PC-9 (cell line): ENCODE measurements around the gene CUL3.

ENCODE experiments used
- EZH2 ChIP-seq: fragments of 200-600 bp; sonication (generic); IDR thresholded peaks from 2 replicates; pipeline ENCODE4 v1.8.0; 2017; ENCODE audit warnings: antibody characterized with exemption, low read depth
- TF ChIP-seq, protein P1 (sequence below): fragments of 200-600 bp; sonication (generic); conservative IDR thresholded peaks from 2 replicates; pipeline ENCODE4 v1.6.1; 2017; ENCODE audit warnings: mixed run types, antibody characterized with exemption, mild to moderate bottlenecking, moderate library complexity

DNA sequence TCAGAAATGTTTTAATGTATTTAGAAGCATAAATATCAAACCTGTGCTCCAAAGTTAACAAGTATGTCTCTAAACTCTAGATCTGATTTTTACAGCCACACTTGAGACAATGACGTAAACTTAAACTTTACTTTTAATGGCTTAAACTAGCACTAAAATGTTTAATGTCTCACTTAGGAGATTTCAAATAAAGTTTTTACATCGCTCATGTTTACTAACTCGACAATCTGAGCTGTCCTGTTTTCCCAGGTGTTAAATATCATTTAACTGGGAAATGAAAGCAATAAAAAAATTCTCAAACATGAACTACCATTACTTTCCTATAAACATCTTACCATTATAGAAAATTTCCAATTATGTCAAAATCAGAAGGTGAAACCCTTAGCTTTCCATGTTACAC, 113.0 kb downstream of the CUL3 start:
- TF ChIP-seq, protein P1, sequence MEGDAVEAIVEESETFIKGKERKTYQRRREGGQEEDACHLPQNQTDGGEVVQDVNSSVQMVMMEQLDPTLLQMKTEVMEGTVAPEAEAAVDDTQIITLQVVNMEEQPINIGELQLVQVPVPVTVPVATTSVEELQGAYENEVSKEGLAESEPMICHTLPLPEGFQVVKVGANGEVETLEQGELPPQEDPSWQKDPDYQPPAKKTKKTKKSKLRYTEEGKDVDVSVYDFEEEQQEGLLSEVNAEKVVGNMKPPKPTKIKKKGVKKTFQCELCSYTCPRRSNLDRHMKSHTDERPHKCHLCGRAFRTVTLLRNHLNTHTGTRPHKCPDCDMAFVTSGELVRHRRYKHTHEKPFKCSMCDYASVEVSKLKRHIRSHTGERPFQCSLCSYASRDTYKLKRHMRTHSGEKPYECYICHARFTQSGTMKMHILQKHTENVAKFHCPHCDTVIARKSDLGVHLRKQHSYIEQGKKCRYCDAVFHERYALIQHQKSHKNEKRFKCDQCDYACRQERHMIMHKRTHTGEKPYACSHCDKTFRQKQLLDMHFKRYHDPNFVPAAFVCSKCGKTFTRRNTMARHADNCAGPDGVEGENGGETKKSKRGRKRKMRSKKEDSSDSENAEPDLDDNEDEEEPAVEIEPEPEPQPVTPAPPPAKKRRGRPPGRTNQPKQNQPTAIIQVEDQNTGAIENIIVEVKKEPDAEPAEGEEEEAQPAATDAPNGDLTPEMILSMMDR = no peak
- no peak for TF ChIP-seq EZH2
